Keratinocyte (primary cell): ENCODE data around the gene LOXHD1.

Experiments
- EZH2 ChIP-seq: IDR thresholded peaks from one replicate; pipeline ENCODE4 v1.6.1; 2012; ENCODE audit warnings: inconsistent platforms, mild to moderate bottlenecking, low read length, moderate library complexity
- TF ChIP-seq, protein P1 (sequence below), 3 experiments: IDR thresholded peaks in 1 of 3; conservative IDR thresholded peaks in 1 of 3; optimal IDR thresholded peaks in 1 of 3; 2 replicates in 2 of 3; 3 replicates in 1 of 3; pipeline versions ENCODE3 to v1.5.1; 2011; ENCODE audit warnings: low read length in 3 of 3, mild to moderate bottlenecking in 3 of 3, moderate library complexity in 2 of 3, control low read depth in 1 of 3, inconsistent platforms in 1 of 3; ENCODE audit not compliant: insufficient read depth in 2 of 3; ENCODE audit errors: extremely low read depth in 1 of 3

DNA sequence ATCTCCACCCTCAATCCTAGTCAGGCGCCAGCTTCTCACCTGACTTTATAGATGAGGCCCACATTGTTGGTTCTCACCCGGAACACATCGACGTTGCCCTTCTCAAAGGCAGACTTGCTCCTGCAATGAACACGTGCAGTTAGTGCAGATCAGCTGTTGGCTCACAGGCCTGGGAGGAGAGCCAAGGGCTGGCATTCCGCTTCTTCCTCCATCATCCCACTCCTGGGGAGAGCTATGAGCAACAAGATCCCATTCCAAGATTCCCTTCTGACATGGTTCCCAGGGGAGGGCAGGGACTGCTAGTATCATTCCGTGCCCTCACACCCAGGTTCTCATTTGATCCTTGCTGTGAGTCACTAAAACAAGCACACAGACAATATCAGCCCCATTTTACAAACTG, 15.1 kb downstream of the LOXHD1 start:
- TF ChIP-seq, protein P1, sequence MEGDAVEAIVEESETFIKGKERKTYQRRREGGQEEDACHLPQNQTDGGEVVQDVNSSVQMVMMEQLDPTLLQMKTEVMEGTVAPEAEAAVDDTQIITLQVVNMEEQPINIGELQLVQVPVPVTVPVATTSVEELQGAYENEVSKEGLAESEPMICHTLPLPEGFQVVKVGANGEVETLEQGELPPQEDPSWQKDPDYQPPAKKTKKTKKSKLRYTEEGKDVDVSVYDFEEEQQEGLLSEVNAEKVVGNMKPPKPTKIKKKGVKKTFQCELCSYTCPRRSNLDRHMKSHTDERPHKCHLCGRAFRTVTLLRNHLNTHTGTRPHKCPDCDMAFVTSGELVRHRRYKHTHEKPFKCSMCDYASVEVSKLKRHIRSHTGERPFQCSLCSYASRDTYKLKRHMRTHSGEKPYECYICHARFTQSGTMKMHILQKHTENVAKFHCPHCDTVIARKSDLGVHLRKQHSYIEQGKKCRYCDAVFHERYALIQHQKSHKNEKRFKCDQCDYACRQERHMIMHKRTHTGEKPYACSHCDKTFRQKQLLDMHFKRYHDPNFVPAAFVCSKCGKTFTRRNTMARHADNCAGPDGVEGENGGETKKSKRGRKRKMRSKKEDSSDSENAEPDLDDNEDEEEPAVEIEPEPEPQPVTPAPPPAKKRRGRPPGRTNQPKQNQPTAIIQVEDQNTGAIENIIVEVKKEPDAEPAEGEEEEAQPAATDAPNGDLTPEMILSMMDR (optimal IDR thresholded peaks at IDR 0.05 in 1 of 3, IDR thresholded peaks at IDR 0.05 in 1 of 3, conservative IDR thresholded peaks at IDR 0.05 in 1 of 3; ENCODE audit: extremely low read depth in 1 of 3, insufficient read depth in 2 of 3, low read length in 3 of 3), result no peak
- no peak for TF ChIP-seq EZH2
